H1 (cell line): ENCODE measurements around the gene SMYD3. TPM values are rescaled to one million over a fixed set of nuclear protein-coding genes. Genes with fewer than 3 reads are reported as not detected.

Source experiments
- CTCF ChIA-PET: fragments of 300-600 bp; sonication (Branson Sonifier 250); formaldehyde crosslinking; loops from one replicate; lab custom pipeline; 2021; ENCODE audit not compliant: partially characterized antibody; lab: Charles Lee
- POLR2A ChIA-PET: fragments of 300-600 bp; sonication (Branson Sonifier 250); formaldehyde crosslinking; loops from one replicate; lab custom pipeline; 2021; ENCODE audit warnings: inconsistent platforms; ENCODE audit not compliant: partially characterized antibody; lab: Charles Lee
- DNase-seq, 2 experiments: peaks; one replicate each; pipeline versions ENCODE4 v3.0.0 to v3.0.0-alpha.2; 2010 to 2022; ENCODE audit warnings: low spot score in 2 of 2, low read depth in 1 of 2, mixed read lengths in 1 of 2
- FAIRE-seq: peaks from 2 replicates; lab custom pipeline; 2011; peaks lifted over from hg19 to GRCh38; lab: Jason Lieb, UNC
- H2AFZ ChIP-seq: 2 replicates; pipeline ENCODE4 v1.8.1; 2012; ENCODE audit warnings: low read length, inconsistent platforms
- H2AK5ac ChIP-seq: 2 replicates; pipeline ENCODE4 v1.6.1; 2013; ENCODE audit warnings: low read depth, low read length
- H2BK120ac ChIP-seq: replicated peaks from 2 replicates; pipeline ENCODE3; 2013; ENCODE audit warnings: low read depth, low read length, inconsistent platforms
- H2BK12ac ChIP-seq: 2 replicates; pipeline ENCODE4 v1.6.1; 2013; ENCODE audit warnings: low read depth, low read length
- H2BK15ac ChIP-seq: 2 replicates; pipeline ENCODE4 v1.6.1; 2013; ENCODE audit warnings: low read length
- H2BK20ac ChIP-seq: 2 replicates; pipeline ENCODE4 v1.6.1; 2013; ENCODE audit warnings: low read length
- H2BK5ac ChIP-seq: 2 replicates; pipeline ENCODE4 v1.6.1; 2013; ENCODE audit warnings: low read depth, low read length
- H3K14ac ChIP-seq: 2 replicates; pipeline ENCODE4 v1.6.1; 2013; ENCODE audit warnings: inconsistent platforms; ENCODE audit not compliant: insufficient read length
- H3K18ac ChIP-seq: 2 replicates; pipeline ENCODE4 v1.6.1; 2013; ENCODE audit warnings: low read length; ENCODE audit errors: extremely low read depth
- H3K23ac ChIP-seq: 2 replicates; pipeline ENCODE4 v1.6.1; 2013; ENCODE audit warnings: inconsistent platforms; ENCODE audit not compliant: insufficient read length
- H3K23me2 ChIP-seq: 2 replicates; pipeline ENCODE4 v1.6.1; 2013; ENCODE audit warnings: low read depth, low read length
- H3K27ac ChIP-seq: 2 replicates; pipeline ENCODE4 v1.6.1; 2011; ENCODE audit warnings: low read depth, low read length, inconsistent platforms
- H3K27me3 ChIP-seq, 4 experiments: replicated peaks in 1 of 4; 1 replicate in 1 of 4; 2 replicates in 3 of 4; pipeline versions ENCODE4 v1.6.1 to v1.8.1; 2011 to 2013; ENCODE audit warnings: low read length in 3 of 4, mild to moderate bottlenecking in 3 of 4, inconsistent platforms in 2 of 4, mixed read lengths in 2 of 4, moderate library complexity in 1 of 4; ENCODE audit not compliant: control insufficient read depth in 3 of 4, insufficient read depth in 3 of 4; ENCODE audit errors: extremely low read depth in 1 of 4
- H3K36me3 ChIP-seq, 4 experiments: 2 replicates each; pipeline versions ENCODE4 v1.6.1 to v1.8.1; 2011 to 2013; ENCODE audit warnings: mild to moderate bottlenecking in 4 of 4, low read length in 3 of 4, moderate library complexity in 2 of 4, control low read depth in 1 of 4, inconsistent platforms in 1 of 4; ENCODE audit not compliant: insufficient read depth in 4 of 4, control insufficient read depth in 2 of 4
- H3K4ac ChIP-seq: replicated peaks from 2 replicates; pipeline ENCODE3; 2013; ENCODE audit warnings: low read length, low read depth, mixed read lengths, inconsistent platforms; ENCODE audit not compliant: insufficient read length
- H3K4me1 ChIP-seq, 4 experiments: replicated peaks in 1 of 4; 1 replicate in 1 of 4; 2 replicates in 3 of 4; pipeline versions ENCODE4 v1.6.1 to v1.8.1; 2011 to 2013; ENCODE audit warnings: low read length in 3 of 4, inconsistent platforms in 2 of 4, mixed read lengths in 1 of 4; ENCODE audit not compliant: insufficient read depth in 4 of 4, control insufficient read depth in 3 of 4
- H3K4me2 ChIP-seq, 2 experiments: 2 replicates each; pipeline versions ENCODE4 v1.6.1 to v1.8.1; 2011 to 2013; ENCODE audit warnings: low read depth in 2 of 2, low read length in 2 of 2, control low read depth in 1 of 2, inconsistent platforms in 1 of 2, mild to moderate bottlenecking in 1 of 2; ENCODE audit not compliant: insufficient read depth in 1 of 2
- H3K4me3 ChIP-seq, 4 experiments: fragments of 200-600, 300-600 bp in 1 of 4; sonication (generic), shearing (Covaris generic), sonication (Bioruptor Twin) in 1 of 4; 2 replicates each; pipeline versions ENCODE4 v1.5.1 to v1.8.1; 2011 to 2016; ENCODE audit warnings: low read length in 4 of 4, low read depth in 3 of 4, control low read depth in 2 of 4, inconsistent platforms in 2 of 4, mild to moderate bottlenecking in 2 of 4, mixed read lengths in 1 of 4, moderate library complexity in 1 of 4; ENCODE audit not compliant: insufficient read depth in 2 of 4; ENCODE audit errors: extremely low read depth in 1 of 4
- H3K56ac ChIP-seq: replicated peaks from 2 replicates; pipeline ENCODE3; 2013; ENCODE audit warnings: low read depth, mild to moderate bottlenecking, mixed read lengths, low read length, inconsistent platforms; ENCODE audit not compliant: insufficient read length
- H3K79me1 ChIP-seq: 2 replicates; pipeline ENCODE4 v1.6.1; 2013; ENCODE audit warnings: low read depth, low read length, control low read depth
- H3K79me2 ChIP-seq, 2 experiments: 2 replicates each; pipeline versions ENCODE4 v1.6.1 to v1.8.1; 2012 to 2013; ENCODE audit warnings: low read length in 2 of 2, mild to moderate bottlenecking in 2 of 2, inconsistent platforms in 1 of 2; ENCODE audit not compliant: insufficient read depth in 2 of 2, control insufficient read depth in 1 of 2
- H3K9ac ChIP-seq, 4 experiments: replicated peaks in 1 of 4; 1 replicate in 1 of 4; 2 replicates in 3 of 4; pipeline versions ENCODE4 v1.6.1 to v1.8.1; 2011 to 2013; ENCODE audit warnings: low read depth in 3 of 4, low read length in 3 of 4, control low read depth in 2 of 4, mild to moderate bottlenecking in 2 of 4, moderate library complexity in 2 of 4, inconsistent platforms in 1 of 4; ENCODE audit errors: extremely low read depth in 1 of 4
- H3K9me3 ChIP-seq, 2 experiments: 2 replicates each; pipeline versions ENCODE4 v1.6.1 to v1.8.1; 2012 to 2013; ENCODE audit warnings: mild to moderate bottlenecking in 2 of 2, moderate library complexity in 2 of 2, control low read depth in 1 of 2, inconsistent platforms in 1 of 2, low read depth in 1 of 2, low read length in 1 of 2, mixed read lengths in 1 of 2; ENCODE audit not compliant: insufficient read depth in 2 of 2
- H4K20me1 ChIP-seq, 2 experiments: replicated peaks in 1 of 2; 2 replicates each; pipeline versions ENCODE3 to v1.8.1; 2011 to 2013; ENCODE audit warnings: inconsistent platforms in 2 of 2, low read length in 2 of 2, mild to moderate bottlenecking in 1 of 2; ENCODE audit not compliant: insufficient read depth in 2 of 2, control insufficient read depth in 1 of 2
- H4K5ac ChIP-seq: 2 replicates; pipeline ENCODE4 v1.6.1; 2013; ENCODE audit warnings: low read length, low read depth, mixed read lengths, inconsistent platforms; ENCODE audit not compliant: insufficient read length
- H4K8ac ChIP-seq: 2 replicates; pipeline ENCODE4 v1.8.0; 2013; ENCODE audit warnings: mild to moderate bottlenecking, moderate library complexity, low read length, inconsistent platforms; ENCODE audit not compliant: insufficient read depth; ENCODE audit errors: extremely low read depth
- H4K91ac ChIP-seq: replicated peaks from 2 replicates; pipeline ENCODE3; 2013; ENCODE audit warnings: low read length, mixed read lengths, inconsistent platforms; ENCODE audit not compliant: insufficient read length
- FOSL1 ChIP-seq: IDR thresholded peaks from 2 replicates; pipeline ENCODE4 v1.6.1; 2011; ENCODE audit warnings: mild to moderate bottlenecking, low read depth, low read length, moderate library complexity; ENCODE audit not compliant: insufficient read depth
- JUND ChIP-seq: IDR thresholded peaks from 2 replicates; pipeline ENCODE4 v1.6.1; 2011; ENCODE audit warnings: mild to moderate bottlenecking, improper control_type of control experiment, low read length
- KDM1A ChIP-seq: fragments of 200-600, 300-600 bp; sonication (generic); IDR thresholded peaks from 2 replicates; pipeline ENCODE4 v1.7.1; 2016; ENCODE audit warnings: mild to moderate bottlenecking, low read length, borderline replicate concordance
- PHF8 ChIP-seq: fragments of 200-600 bp; sonication (generic); conservative IDR thresholded peaks from 2 replicates; pipeline ENCODE4 v1.7.1; 2012; ENCODE audit warnings: low read depth, mild to moderate bottlenecking, inconsistent platforms, low read length, moderate library complexity
- POLR2AphosphoS5 ChIP-seq: IDR thresholded peaks from 2 replicates; pipeline ENCODE4 v1.6.1; 2011; ENCODE audit warnings: low read depth, low read length
- POU5F1 ChIP-seq: IDR thresholded peaks from 2 replicates; pipeline ENCODE4 v1.6.1; 2011; ENCODE audit warnings: low read depth, mild to moderate bottlenecking, low read length, moderate library complexity
- RXRA ChIP-seq: IDR thresholded peaks from 2 replicates; pipeline ENCODE4 v1.6.1; 2011; ENCODE audit warnings: low read depth, mild to moderate bottlenecking, low read length, moderate library complexity; ENCODE audit not compliant: insufficient read depth
- SRF ChIP-seq: IDR thresholded peaks from 2 replicates; pipeline ENCODE4 v1.6.1; 2011; ENCODE audit warnings: mild to moderate bottlenecking, low read depth, low read length, moderate library complexity
- YY1 ChIP-seq: IDR thresholded peaks from 2 replicates; pipeline ENCODE4 v1.6.1; 2011; ENCODE audit warnings: low read depth, mild to moderate bottlenecking, low read length
- ZNF274 ChIP-seq: IDR thresholded peaks from 2 replicates; pipeline ENCODE4 v1.7.0; 2012; ENCODE audit warnings: low read length, borderline replicate concordance; ENCODE audit errors: extremely low read depth
- WGBS, 2 experiments: shearing (Covaris generic) in 1 of 2; methylation state at CpG; one replicate each; pipeline versions ENCODE4 v1.1.6 to v1.1.7; 2013 to 2015; ENCODE audit warnings: low lambda C conversion rate in 2 of 2, mixed read lengths in 2 of 2, inconsistent platforms in 1 of 2, low coverage in 1 of 2, missing lambda C conversion rate in 1 of 2; ENCODE audit not compliant: insufficient replicate concordance in 2 of 2, insufficient coverage in 1 of 2, insufficient read length in 1 of 2; ENCODE audit errors: extremely low coverage in 1 of 2, missing lambda C conversion rate in 1 of 2; 5-methylcytosine and 5-hydroxymethylcytosine counted together
- polyA plus RNA-seq, 7 experiments: library from polyadenylated mRNA; depleted of rRNA in 3 of 7; stranded (reverse) in 5 of 7; unstranded in 2 of 7; fragments of >200 nt in 5 of 7; fragments of 200-250 nt in 2 of 7; gene quantifications; 1 replicate in 5 of 7; 2 replicates in 1 of 7; 4 replicates in 1 of 7; pipeline versions ENCODE4 v1.2.1 to v1.2.3, GENCODE V29; 2011 to 2013; ENCODE audit warnings: missing spikeins in 2 of 7, mixed read lengths in 2 of 7
- total RNA-seq: library from RNA; stranded (reverse); fragmentation: NEBNext Ultra II Directional; extraction: Animal tissue kit (Norgen Biotek cat#: 25700); gene quantifications from 2 replicates; pipeline ENCODE4 v1.2.1, GENCODE V29; 2021
- TF ChIP-seq, protein P1 (sequence below): IDR thresholded peaks from 2 replicates; pipeline ENCODE4 v1.6.1; 2012; ENCODE audit warnings: inconsistent platforms

SMYD3 gene
- total and polyA plus RNA-seq, 2 of the 8 experiments (the other 6 are each of a cell fraction or from before 2014, with no cell fraction given): 17.3 to 25.4 TPM

DNA sequence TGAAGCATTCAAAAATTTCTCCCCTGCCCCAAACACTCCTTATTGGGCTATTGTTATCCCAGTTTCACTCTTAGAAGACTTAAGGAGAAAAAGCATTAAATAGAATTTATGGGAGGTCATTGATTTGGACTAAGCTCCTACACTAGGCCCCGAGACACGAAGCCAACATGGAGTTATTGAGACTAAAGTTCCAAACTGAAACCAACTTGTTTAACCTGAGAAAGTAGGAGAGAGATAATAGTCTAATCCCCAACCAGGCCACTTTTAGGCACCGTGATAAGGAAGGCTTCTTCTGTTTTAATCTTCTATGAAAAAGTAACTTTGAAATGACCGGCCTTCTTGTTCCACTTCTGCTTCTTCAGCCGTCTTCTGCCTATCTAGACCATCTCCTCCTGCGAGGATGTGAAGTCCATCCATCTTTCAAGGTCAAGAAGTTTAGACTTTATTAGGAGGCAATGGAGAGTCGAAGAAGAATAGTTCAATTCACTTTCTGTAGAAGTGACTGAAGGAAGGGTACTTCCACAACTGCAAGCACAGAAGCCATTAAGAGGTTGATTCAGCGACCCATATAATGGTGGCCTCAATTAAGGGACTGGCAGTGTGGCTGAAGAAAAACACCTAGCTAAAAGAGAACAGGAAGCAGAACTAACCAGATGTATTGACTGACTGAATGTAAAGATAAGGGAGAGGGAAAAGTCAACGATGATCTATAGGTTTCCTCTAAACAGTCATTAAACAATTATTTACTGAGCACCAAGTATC is 428.8 kb downstream of the SMYD3 start:
- H2AFZ ChIP-seq: no peak overlapping the region
- H2BK20ac ChIP-seq: no peak overlapping the region
- no peak overlapping the region for H4K5ac ChIP-seq
- CTCF ChIA-PET: interaction anchor here (0.7 kb wide), 1 partner anchor 64 kb away, joined by 3 read pairs; no protein-coding TSS in a partner anchor
- DNase-seq: no peak
- H3K36me3 ChIP-seq: no peaks in the 10 kb centered on the region; a peak in 1 of 8 replicates
- H2BK5ac ChIP-seq: no peak overlapping the region
- no peak overlapping the region for H4K8ac ChIP-seq
- no peak overlapping the region for H2BK120ac ChIP-seq
- no peak for FAIRE-seq
- H3K79me2 ChIP-seq: no peaks in the 10 kb centered on the region
- no peaks in the 10 kb centered on the region for H3K79me1 ChIP-seq
- TF ChIP-seq PHF8 (no peak), ZNF274 (no peak), POLR2AphosphoS5 (no peak), JUND (no peak), YY1 (no peak), SRF (no peak), FOSL1 (no peak), KDM1A (no peak), RXRA (no peak), POU5F1 (no peak)
- TF ChIP-seq, protein P1, sequence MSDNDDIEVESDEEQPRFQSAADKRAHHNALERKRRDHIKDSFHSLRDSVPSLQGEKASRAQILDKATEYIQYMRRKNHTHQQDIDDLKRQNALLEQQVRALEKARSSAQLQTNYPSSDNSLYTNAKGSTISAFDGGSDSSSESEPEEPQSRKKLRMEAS: no peak
- H3K4me1 ChIP-seq: peaks cover 0 to 3% (median 1%) of the 10 kb centered on the region in 4 experiments; a peak in 3 of 7 replicates
- H3K4me3 ChIP-seq: no peak overlapping the region
- no peak overlapping the region for H4K91ac ChIP-seq
- H3K4ac ChIP-seq: no peak overlapping the region
- no peak overlapping the region for H3K18ac ChIP-seq
- H2BK15ac ChIP-seq: no peak overlapping the region
- no peaks in the 10 kb centered on the region for H3K27me3 ChIP-seq
- H3K23ac ChIP-seq: no peak overlapping the region
- no peak overlapping the region for H2AK5ac ChIP-seq
- no peak overlapping the region for H2BK12ac ChIP-seq
- 89% methylated on average over 9 of the region's 9 CpGs; no CpG with 5 or more reads in 1 of the 2 experiments for WGBS, 2 experiments
- H3K23me2 ChIP-seq: no peaks in the 10 kb centered on the region
- no peak overlapping the region for H3K27ac ChIP-seq
- no peak overlapping the region for H3K56ac ChIP-seq
- H4K20me1 ChIP-seq: no peaks in the 10 kb centered on the region
- H3K4me2 ChIP-seq: no peak overlapping the region
- no peak overlapping the region for H3K14ac ChIP-seq
- peaks cover 8% of the 10 kb centered on the region in 2 experiments; a peak in 2 of 4 replicates for H3K9me3 ChIP-seq
- POLR2A ChIA-PET: no interaction called here
- H3K9ac ChIP-seq: no peak overlapping the region
